Ectodermal cell (in vitro differentiated cells): ENCODE data around the gene TAF1C.

Source experiments
- H3K27ac ChIP-seq: 2 replicates; pipeline ENCODE4 v1.7.0; 2013; ENCODE audit warnings: mild to moderate bottlenecking, low read depth, low read length; ENCODE audit not compliant: insufficient read depth, poor library complexity, severe bottlenecking
- H3K27me3 ChIP-seq: 2 replicates; pipeline ENCODE4 v1.7.0; 2013; ENCODE audit warnings: mild to moderate bottlenecking, low read length; ENCODE audit not compliant: insufficient read depth, control insufficient read depth, poor library complexity, severe bottlenecking
- H3K36me3 ChIP-seq: one replicate; pipeline ENCODE4 v1.7.0; 2013; ENCODE audit warnings: low read length; ENCODE audit not compliant: control insufficient read depth, insufficient read depth
- H3K4me1 ChIP-seq: one replicate; pipeline ENCODE4 v1.7.0; 2013; ENCODE audit warnings: low read length; ENCODE audit not compliant: control insufficient read depth, insufficient read depth
- H3K4me3 ChIP-seq: 2 replicates; pipeline ENCODE4 v1.7.0; 2013; ENCODE audit warnings: low read depth, low read length, control low read depth; ENCODE audit not compliant: insufficient read depth
- H3K9me3 ChIP-seq: 2 replicates; pipeline ENCODE4 v1.7.0; 2013; ENCODE audit warnings: mild to moderate bottlenecking, low read length, moderate library complexity; ENCODE audit not compliant: control insufficient read depth
- WGBS, 2 experiments: methylation state at CpG; one replicate each; pipeline ENCODE4 v1.1.7; 2013; ENCODE audit warnings: missing lambda C conversion rate in 2 of 2; 5-methylcytosine and 5-hydroxymethylcytosine counted together

Gene TAF1C

GRCh38 chr16:84132527-84133285, 54.2 kb downstream of the TAF1C start:
- Histone ChIP-seq H3K27ac (no peak overlapping the region), H3K36me3 (peaks cover 24% of the 10 kb centered on the region), H3K4me3 (no peak overlapping the region), H3K9me3 (no peaks in the 10 kb centered on the region), H3K4me1 (peaks cover 25% of the 10 kb centered on the region), H3K27me3 (no peaks in the 10 kb centered on the region)
- WGBS, 2 experiments, result 90 to 96% methylated on average over 6 of the region's 7 CpGs

GRCh38 chr16:84131117-84131516, 55.7 kb downstream of the TAF1C start:
- H3K27ac ChIP-seq, result no peak overlapping the region
- no peaks in the 10 kb centered on the region for H3K9me3 ChIP-seq
- H3K4me3 ChIP-seq, result no peak overlapping the region
- H3K36me3 ChIP-seq, result peaks cover 24% of the 10 kb centered on the region
- 91 to 96% methylated on average over 5 of the region's 5 CpGs for WGBS, 2 experiments
- peaks cover 11% of the 10 kb centered on the region for H3K4me1 ChIP-seq
- H3K27me3 ChIP-seq, result no peaks in the 10 kb centered on the region
